Loucy (cell line): ENCODE results near the gene KXD1.
A peak's percentile ranks its signal among the peaks of the same experiment; 100 is the strongest.

ENCODE experiments used
- H2AFZ ChIP-seq: fragments of 200-600 bp; sonication (generic); 2 replicates; pipeline ENCODE4 v1.6.0; 2016; ENCODE audit warnings: antibody characterized with exemption, mild to moderate bottlenecking, low read length, moderate library complexity
- H3F3A ChIP-seq: fragments of 200-600 bp; 2 replicates; pipeline ENCODE4 v1.6.0; 2016; ENCODE audit warnings: antibody characterized with exemption, low read depth, mild to moderate bottlenecking
- H3K27me3 ChIP-seq: fragments of 200-600 bp; sonication (generic); 2 replicates; pipeline ENCODE4 v1.6.1; 2014; ENCODE audit warnings: low read length, mild to moderate bottlenecking; ENCODE audit not compliant: insufficient read depth, poor library complexity, severe bottlenecking
- H3K36me3 ChIP-seq: fragments of 200-600 bp; sonication (generic); 2 replicates; pipeline ENCODE4 v1.6.1; 2016; ENCODE audit warnings: low read length; ENCODE audit not compliant: insufficient read depth
- H3K4me1 ChIP-seq: fragments of 200-600 bp; sonication (generic); 2 replicates; pipeline ENCODE4 v1.5.1; 2014; ENCODE audit warnings: low read length, mild to moderate bottlenecking; ENCODE audit not compliant: insufficient read depth, poor library complexity, severe bottlenecking
- H3K4me2 ChIP-seq: fragments of 200-600 bp; sonication (generic); 2 replicates; pipeline ENCODE4 v1.6.0; 2014; ENCODE audit warnings: antibody characterized with exemption, low read length, low read depth, mild to moderate bottlenecking; ENCODE audit not compliant: poor library complexity, severe bottlenecking
- H3K4me3 ChIP-seq: fragments of 200-600 bp; sonication (generic); 2 replicates; pipeline ENCODE4 v1.5.1; 2014; ENCODE audit warnings: low read length, mild to moderate bottlenecking, mixed read lengths; ENCODE audit not compliant: poor library complexity, severe bottlenecking
- H3K79me2 ChIP-seq: fragments of 200-600 bp; sonication (generic); 2 replicates; pipeline ENCODE4 v1.6.1; 2014; ENCODE audit warnings: low read length; ENCODE audit not compliant: insufficient read depth
- H3K9ac ChIP-seq: fragments of 200-600 bp; sonication (generic); 2 replicates; pipeline ENCODE4 v1.6.0; 2014; ENCODE audit warnings: mild to moderate bottlenecking, low read depth, low read length, moderate library complexity; ENCODE audit not compliant: poor library complexity, severe bottlenecking
- H3K9me2 ChIP-seq: fragments of 200-600 bp; sonication (generic); replicated peaks from 2 replicates; pipeline ENCODE4 v1.6.1; 2016; ENCODE audit warnings: low read depth, low read length, mixed read lengths
- H3K9me3 ChIP-seq: fragments of 200-600 bp; sonication (generic); 2 replicates; pipeline ENCODE4 v1.6.1; 2014; ENCODE audit warnings: mild to moderate bottlenecking, antibody characterized with exemption, low read length, low read depth; ENCODE audit not compliant: insufficient read depth
- H4K20me1 ChIP-seq: fragments of 200-600 bp; sonication (generic); 2 replicates; pipeline ENCODE4 v1.6.0; 2014; ENCODE audit warnings: antibody characterized with exemption, low read length, mild to moderate bottlenecking; ENCODE audit not compliant: insufficient read depth, poor library complexity, severe bottlenecking
- EZH2phosphoT487 ChIP-seq: fragments of 200-600 bp; IDR thresholded peaks from 2 replicates; pipeline ENCODE4 v1.6.1; 2018; ENCODE audit warnings: antibody characterized with exemption, mild to moderate bottlenecking, moderate library complexity, borderline replicate concordance
- TF ChIP-seq, protein P1 (sequence below): fragments of 200-600 bp; sonication (generic); conservative IDR thresholded peaks from 2 replicates; pipeline ENCODE4 v1.5.1; 2014; ENCODE audit warnings: mild to moderate bottlenecking, antibody characterized with exemption, low read length

The KXD1 gene

DNA sequence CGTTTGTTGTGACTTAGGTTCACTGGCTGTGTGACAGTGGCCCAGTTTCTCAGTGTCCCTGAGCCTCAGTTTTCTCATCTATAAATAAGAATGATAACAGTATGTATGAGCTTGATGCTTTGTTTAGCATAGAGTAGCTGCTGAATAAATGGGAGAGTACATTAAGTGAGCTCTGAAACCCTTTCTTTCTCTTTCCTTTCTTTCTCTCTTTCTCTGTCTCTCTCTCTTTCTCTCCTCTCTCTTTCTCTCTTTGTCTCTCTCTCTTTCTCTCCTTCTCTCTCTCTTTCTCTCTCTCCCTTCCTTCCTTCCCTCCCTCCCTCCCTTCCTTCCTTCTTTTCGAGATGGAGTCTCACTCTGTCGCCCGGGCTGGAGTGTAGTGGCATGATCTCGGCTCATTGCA lies 2.0 kb downstream of the KXD1 start:
- Histone ChIP-seq H3K9me3 (no peaks in the 10 kb centered on the region), H3K4me3 (peak overlapping the region; percentile 99), H3K36me3 (peaks cover 12% of the 10 kb centered on the region; the same call in 1 of the 2 replicates), H2AFZ (no peak overlapping the region), H3K4me2 (peak overlapping the region; percentile 99), H3K9me2 (no peaks in the 10 kb centered on the region), H3K27me3 (no peaks in the 10 kb centered on the region), H4K20me1 (peaks cover 9% of the 10 kb centered on the region), H3F3A (peaks cover 4% of the 10 kb centered on the region; the same call in 1 of the 2 replicates), H3K79me2 (peaks cover 33% of the 10 kb centered on the region), H3K9ac (peak overlapping the region; percentile 100), H3K4me1 (peaks cover 17% of the 10 kb centered on the region)
- no peak for TF ChIP-seq EZH2phosphoT487
- TF ChIP-seq, protein P1, sequence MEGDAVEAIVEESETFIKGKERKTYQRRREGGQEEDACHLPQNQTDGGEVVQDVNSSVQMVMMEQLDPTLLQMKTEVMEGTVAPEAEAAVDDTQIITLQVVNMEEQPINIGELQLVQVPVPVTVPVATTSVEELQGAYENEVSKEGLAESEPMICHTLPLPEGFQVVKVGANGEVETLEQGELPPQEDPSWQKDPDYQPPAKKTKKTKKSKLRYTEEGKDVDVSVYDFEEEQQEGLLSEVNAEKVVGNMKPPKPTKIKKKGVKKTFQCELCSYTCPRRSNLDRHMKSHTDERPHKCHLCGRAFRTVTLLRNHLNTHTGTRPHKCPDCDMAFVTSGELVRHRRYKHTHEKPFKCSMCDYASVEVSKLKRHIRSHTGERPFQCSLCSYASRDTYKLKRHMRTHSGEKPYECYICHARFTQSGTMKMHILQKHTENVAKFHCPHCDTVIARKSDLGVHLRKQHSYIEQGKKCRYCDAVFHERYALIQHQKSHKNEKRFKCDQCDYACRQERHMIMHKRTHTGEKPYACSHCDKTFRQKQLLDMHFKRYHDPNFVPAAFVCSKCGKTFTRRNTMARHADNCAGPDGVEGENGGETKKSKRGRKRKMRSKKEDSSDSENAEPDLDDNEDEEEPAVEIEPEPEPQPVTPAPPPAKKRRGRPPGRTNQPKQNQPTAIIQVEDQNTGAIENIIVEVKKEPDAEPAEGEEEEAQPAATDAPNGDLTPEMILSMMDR, result no peak

GRCh38 chr19:18562086-18562485 lies 4.4 kb downstream of the KXD1 start:
- Histone ChIP-seq H4K20me1 (peaks cover 9% of the 10 kb centered on the region), H3F3A (peaks cover 4% of the 10 kb centered on the region; the same call in 1 of the 2 replicates), H3K4me3 (no peak overlapping the region), H2AFZ (no peak overlapping the region), H3K36me3 (peaks cover 24% of the 10 kb centered on the region; the same call in 1 of the 2 replicates), H3K27me3 (no peaks in the 10 kb centered on the region), H3K4me1 (peaks cover 17% of the 10 kb centered on the region), H3K9ac (no peak overlapping the region), H3K9me2 (no peaks in the 10 kb centered on the region), H3K9me3 (no peaks in the 10 kb centered on the region), H3K79me2 (peaks cover 33% of the 10 kb centered on the region), H3K4me2 (no peak overlapping the region)
- TF ChIP-seq EZH2phosphoT487, result no peak
- TF ChIP-seq, protein P1, result no peak

- peaks cover 2% of the 10 kb centered on the region for H4K20me1 ChIP-seq
- peaks cover 47% of the 10 kb centered on the region; the same call in 1 of the 2 replicates for H3K36me3 ChIP-seq
- H3K4me3 ChIP-seq, result no peak overlapping the region
- no peaks in the 10 kb centered on the region for H3K9me3 ChIP-seq
- no peaks in the 10 kb centered on the region for H3K9me2 ChIP-seq
- no peaks in the 10 kb centered on the region for H3K27me3 ChIP-seq
- H3F3A ChIP-seq, result peaks cover 3% of the 10 kb centered on the region; the same call in 1 of the 2 replicates
- TF ChIP-seq, protein P1, result no peak
- no peak for TF ChIP-seq EZH2phosphoT487
- H3K4me2 ChIP-seq, result no peak overlapping the region
- peaks cover 4% of the 10 kb centered on the region for H3K4me1 ChIP-seq
- no peak overlapping the region for H2AFZ ChIP-seq
- H3K9ac ChIP-seq, result no peak overlapping the region
- peaks cover 5% of the 10 kb centered on the region for H3K79me2 ChIP-seq
Observed at GRCh38 chr19:18566953-18567352, 9.3 kb downstream of the KXD1 start.
